Neural progenitor cell (in vitro differentiated cells): ENCODE measurements around the gene MAD1L1. TPM values are rescaled to one million over a fixed set of nuclear protein-coding genes. Genes with fewer than 3 reads are reported as not detected.

Source experiments
- DNase-seq: peaks from one replicate; pipeline ENCODE4 v3.0.0-alpha.2; 2016; ENCODE audit warnings: low spot score
- H2AFZ ChIP-seq: fragments of 200-600 bp; sonication (generic); replicated peaks from 2 replicates; pipeline ENCODE4 v1.6.1; 2016; ENCODE audit warnings: antibody characterized with exemption
- H3F3A ChIP-seq: fragments of 200-600 bp; sonication (generic); 2 replicates; pipeline ENCODE4 v1.6.1; 2016; ENCODE audit warnings: antibody characterized with exemption, low read depth
- H3K27ac ChIP-seq: fragments of 200-600 bp; sonication (generic); 2 replicates; pipeline ENCODE4 v1.5.1; 2016; ENCODE audit warnings: mild to moderate bottlenecking
- H3K27me3 ChIP-seq: fragments of 200-600 bp; sonication (generic); 2 replicates; pipeline ENCODE4 v1.6.1; 2016; ENCODE audit warnings: mild to moderate bottlenecking, moderate library complexity
- H3K36me3 ChIP-seq: fragments of 200-600 bp; sonication (generic); 2 replicates; pipeline ENCODE4 v1.5.1; 2016
- H3K4me1 ChIP-seq: fragments of 200-600 bp; sonication (generic); 2 replicates; pipeline ENCODE4 v1.6.1; 2016; ENCODE audit warnings: mixed run types
- H3K4me2 ChIP-seq: fragments of 200-600 bp; sonication (generic); 2 replicates; pipeline ENCODE4 v1.6.1; 2016
- H3K4me3 ChIP-seq: fragments of 200-600 bp; sonication (generic); 2 replicates; pipeline ENCODE4 v1.5.1; 2016
- H3K79me2 ChIP-seq: fragments of 200-600 bp; sonication (generic); 2 replicates; pipeline ENCODE4 v1.6.1; 2016; ENCODE audit warnings: low read depth
- H3K9ac ChIP-seq: fragments of 200-600 bp; sonication (generic); 2 replicates; pipeline ENCODE4 v1.6.1; 2016
- H3K9me3 ChIP-seq: fragments of 200-600 bp; sonication (generic); 2 replicates; pipeline ENCODE4 v1.5.1; 2016; ENCODE audit warnings: low read depth
- H4K20me1 ChIP-seq: fragments of 200-600 bp; sonication (generic); 2 replicates; pipeline ENCODE4 v1.6.1; 2016; ENCODE audit warnings: low read depth
- H3K27ac Mint-ChIP-seq: 3 replicates; pipeline ENCODE4 v1.8.0; 2021; ENCODE audit warnings: mixed read lengths
- H3K27me3 Mint-ChIP-seq: 2 replicates; pipeline ENCODE4 v1.8.0; 2022; ENCODE audit warnings: low read depth, mild to moderate bottlenecking, inconsistent platforms, moderate library complexity, mixed read lengths; ENCODE audit not compliant: insufficient read depth
- H3K36me3 Mint-ChIP-seq: 3 replicates; pipeline ENCODE4 v1.8.0; 2021; ENCODE audit warnings: mixed read lengths
- H3K4me1 Mint-ChIP-seq: 3 replicates; pipeline ENCODE4 v1.8.0; 2021; ENCODE audit warnings: mixed read lengths
- H3K4me3 Mint-ChIP-seq: 3 replicates; pipeline ENCODE4 v1.8.0; 2021; ENCODE audit warnings: mild to moderate bottlenecking, moderate library complexity, mixed read lengths
- H3K9me3 Mint-ChIP-seq: 3 replicates; pipeline ENCODE4 v1.8.0; 2020; ENCODE audit warnings: mixed read lengths
- CTCF ChIP-seq: fragments of 200-600 bp; sonication (generic); IDR thresholded peaks from 2 replicates; pipeline ENCODE4 v1.5.1; 2017; ENCODE audit warnings: antibody characterized with exemption, mild to moderate bottlenecking
- EZH2 ChIP-seq: fragments of 200-600 bp; sonication (generic); IDR thresholded peaks from 2 replicates; pipeline ENCODE4 v1.6.1; 2017; ENCODE audit warnings: antibody characterized with exemption, mild to moderate bottlenecking, moderate library complexity
- EZH2phosphoT487 ChIP-seq: fragments of 200-600 bp; sonication (generic); IDR thresholded peaks from 2 replicates; pipeline ENCODE4 v1.6.1; 2017; ENCODE audit warnings: antibody characterized with exemption
- total RNA-seq: library from RNA; depleted of rRNA; stranded (reverse); fragments of >200 nt; gene quantifications from 2 replicates; pipeline ENCODE4 v1.2.3, GENCODE V29; 2015; ENCODE audit warnings: low replicate concordance

Gene MAD1L1
- total RNA-seq, 1 donor from 2014 or later = 23.7 TPM

GRCh38 chr7:2086229-2086628, 146.5 kb downstream of the MAD1L1 start:
- TF ChIP-seq EZH2phosphoT487 = no peak
- TF ChIP-seq EZH2 = no peak
- no peak for TF ChIP-seq CTCF
- Histone ChIP-seq H3K36me3 (no peaks in the 10 kb centered on the region), H2AFZ (no peak overlapping the region), H3K27ac (no peak overlapping the region), H3K4me1 (peaks cover 7% of the 10 kb centered on the region), H3K9ac (no peak overlapping the region), H3K4me2 (no peak overlapping the region), H3K4me3 (no peak overlapping the region), H3K27me3 (no peaks in the 10 kb centered on the region), H3K79me2 (no peaks in the 10 kb centered on the region), H3F3A (no peaks in the 10 kb centered on the region), H3K9me3 (no peaks in the 10 kb centered on the region), H4K20me1 (no peaks in the 10 kb centered on the region)
- DNase-seq = no peak
- H3K9me3 Mint-ChIP-seq = no peaks in the 10 kb centered on the region
- H3K36me3 Mint-ChIP-seq = peaks cover 11% of the 10 kb centered on the region
- peaks cover 2% of the 10 kb centered on the region for H3K27me3 Mint-ChIP-seq
- H3K4me3 Mint-ChIP-seq = no peak overlapping the region
- H3K4me1 Mint-ChIP-seq = peaks cover 25% of the 10 kb centered on the region
- no peak overlapping the region for H3K27ac Mint-ChIP-seq

GRCh38 chr7:2085804-2086203, 146.9 kb downstream of the MAD1L1 start:
- H3K36me3 Mint-ChIP-seq = peaks cover 9% of the 10 kb centered on the region
- Histone ChIP-seq H3K4me1 (peaks cover 9% of the 10 kb centered on the region), H3K9ac (no peak overlapping the region), H3K4me2 (no peak overlapping the region), H3F3A (no peaks in the 10 kb centered on the region), H3K27ac (no peak overlapping the region), H3K27me3 (no peaks in the 10 kb centered on the region), H2AFZ (no peak overlapping the region), H3K36me3 (no peaks in the 10 kb centered on the region), H4K20me1 (peaks cover 3% of the 10 kb centered on the region), H3K9me3 (no peaks in the 10 kb centered on the region), H3K79me2 (no peaks in the 10 kb centered on the region), H3K4me3 (no peak overlapping the region)
- H3K4me1 Mint-ChIP-seq = peaks cover 29% of the 10 kb centered on the region
- peaks cover 2% of the 10 kb centered on the region for H3K27me3 Mint-ChIP-seq
- no peak overlapping the region for H3K4me3 Mint-ChIP-seq
- DNase-seq = no peak
- H3K27ac Mint-ChIP-seq = no peak overlapping the region
- no peaks in the 10 kb centered on the region for H3K9me3 Mint-ChIP-seq
- TF ChIP-seq CTCF = no peak
- no peak for TF ChIP-seq EZH2phosphoT487
- TF ChIP-seq EZH2 = no peak

- peaks cover 3% of the 10 kb centered on the region for H3K27me3 Mint-ChIP-seq
- Histone ChIP-seq H4K20me1 (peaks cover 8% of the 10 kb centered on the region), H3K9me3 (no peaks in the 10 kb centered on the region), H3F3A (peaks cover 6% of the 10 kb centered on the region), H3K4me3 (no peak overlapping the region), H3K79me2 (no peaks in the 10 kb centered on the region), H3K27ac (no peak overlapping the region), H3K9ac (no peak overlapping the region), H3K4me1 (peaks cover 17% of the 10 kb centered on the region), H3K4me2 (no peak overlapping the region), H3K36me3 (no peaks in the 10 kb centered on the region), H2AFZ (no peak overlapping the region), H3K27me3 (no peaks in the 10 kb centered on the region)
- no peaks in the 10 kb centered on the region for H3K9me3 Mint-ChIP-seq
- H3K27ac Mint-ChIP-seq = peak overlapping the region; percentile 61
- TF ChIP-seq CTCF (no peak), EZH2phosphoT487 (no peak), EZH2 (no peak)
- DNase-seq = no peak
- H3K4me1 Mint-ChIP-seq = peaks cover 36% of the 10 kb centered on the region
- H3K4me3 Mint-ChIP-seq = no peak overlapping the region
- H3K36me3 Mint-ChIP-seq = peaks cover 8% of the 10 kb centered on the region
Measured at GRCh38 chr7:2084781-2085505, 147.8 kb downstream of the MAD1L1 start.
